GM12864 (cell line): ENCODE results near the gene OR10H1.
"Not testable (repeated sequence)": the region's sequence is repeated elsewhere in the genome, so short reads cannot be mapped to it uniquely, and the experiment has no call there.

Source experiments
- DNase-seq: peaks from one replicate; pipeline ENCODE4 v3.0.0-alpha.2; 2011; ENCODE audit warnings: low read depth
- H3K4me3 ChIP-seq: 2 replicates; pipeline ENCODE4 v1.5.1; 2011; ENCODE audit warnings: mild to moderate bottlenecking, low read depth, low read length, control low read depth
- TF ChIP-seq, protein P1 (sequence below): IDR thresholded peaks from 2 replicates; pipeline ENCODE4 v1.5.1; 2011; ENCODE audit warnings: low read depth, mild to moderate bottlenecking, moderate library complexity, low read length, control low read depth, inconsistent platforms; ENCODE audit errors: missing control alignments

The OR10H1 gene

DNA sequence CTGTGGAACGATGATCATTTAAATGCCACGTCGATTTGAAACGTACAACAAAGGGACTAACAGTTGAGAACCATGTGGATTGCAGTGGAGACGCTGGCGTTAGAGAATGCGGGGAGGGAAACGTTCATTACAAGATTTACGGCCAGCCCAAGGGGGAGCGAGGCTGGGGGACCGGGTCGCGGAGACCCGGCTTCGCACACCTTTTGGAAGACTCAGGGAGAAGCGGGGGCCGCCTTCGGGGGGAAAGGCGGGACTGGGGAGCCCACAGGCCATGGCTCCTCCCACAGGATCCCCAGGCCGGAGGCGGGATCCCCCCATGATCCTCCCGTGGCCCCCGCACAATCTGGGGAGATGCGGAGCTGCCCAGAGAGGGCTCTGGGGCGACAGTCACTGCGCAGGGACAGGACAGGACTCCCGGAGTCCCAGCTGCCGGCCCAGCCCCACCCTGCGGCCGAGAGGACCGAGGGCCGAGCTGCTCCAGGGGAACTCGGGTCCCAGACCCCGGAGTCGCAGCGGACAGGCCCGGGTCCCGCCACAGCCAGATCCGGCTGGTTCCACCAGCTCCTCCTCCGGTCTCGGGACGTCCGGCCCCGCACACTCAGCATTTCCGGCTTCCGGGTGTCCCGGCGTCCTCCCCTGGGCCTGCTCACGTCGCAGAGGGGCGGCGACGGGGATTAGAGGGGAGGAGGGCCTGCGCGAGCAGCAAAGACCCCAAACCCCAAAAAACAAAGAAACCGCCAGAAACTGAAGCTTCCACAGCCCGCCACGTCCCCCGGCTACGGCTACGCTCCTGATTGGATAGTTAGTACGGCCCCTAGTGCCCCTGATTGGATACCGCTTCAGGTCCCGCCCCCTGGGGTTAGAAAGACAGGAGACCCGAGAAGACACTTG is 21.1 kb upstream of the OR10H1 start:
- H3K4me3 ChIP-seq = peak overlapping the region; percentile 91
- TF ChIP-seq, protein P1, sequence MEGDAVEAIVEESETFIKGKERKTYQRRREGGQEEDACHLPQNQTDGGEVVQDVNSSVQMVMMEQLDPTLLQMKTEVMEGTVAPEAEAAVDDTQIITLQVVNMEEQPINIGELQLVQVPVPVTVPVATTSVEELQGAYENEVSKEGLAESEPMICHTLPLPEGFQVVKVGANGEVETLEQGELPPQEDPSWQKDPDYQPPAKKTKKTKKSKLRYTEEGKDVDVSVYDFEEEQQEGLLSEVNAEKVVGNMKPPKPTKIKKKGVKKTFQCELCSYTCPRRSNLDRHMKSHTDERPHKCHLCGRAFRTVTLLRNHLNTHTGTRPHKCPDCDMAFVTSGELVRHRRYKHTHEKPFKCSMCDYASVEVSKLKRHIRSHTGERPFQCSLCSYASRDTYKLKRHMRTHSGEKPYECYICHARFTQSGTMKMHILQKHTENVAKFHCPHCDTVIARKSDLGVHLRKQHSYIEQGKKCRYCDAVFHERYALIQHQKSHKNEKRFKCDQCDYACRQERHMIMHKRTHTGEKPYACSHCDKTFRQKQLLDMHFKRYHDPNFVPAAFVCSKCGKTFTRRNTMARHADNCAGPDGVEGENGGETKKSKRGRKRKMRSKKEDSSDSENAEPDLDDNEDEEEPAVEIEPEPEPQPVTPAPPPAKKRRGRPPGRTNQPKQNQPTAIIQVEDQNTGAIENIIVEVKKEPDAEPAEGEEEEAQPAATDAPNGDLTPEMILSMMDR = no peak
- DNase-seq = peak; percentile 93

DNA sequence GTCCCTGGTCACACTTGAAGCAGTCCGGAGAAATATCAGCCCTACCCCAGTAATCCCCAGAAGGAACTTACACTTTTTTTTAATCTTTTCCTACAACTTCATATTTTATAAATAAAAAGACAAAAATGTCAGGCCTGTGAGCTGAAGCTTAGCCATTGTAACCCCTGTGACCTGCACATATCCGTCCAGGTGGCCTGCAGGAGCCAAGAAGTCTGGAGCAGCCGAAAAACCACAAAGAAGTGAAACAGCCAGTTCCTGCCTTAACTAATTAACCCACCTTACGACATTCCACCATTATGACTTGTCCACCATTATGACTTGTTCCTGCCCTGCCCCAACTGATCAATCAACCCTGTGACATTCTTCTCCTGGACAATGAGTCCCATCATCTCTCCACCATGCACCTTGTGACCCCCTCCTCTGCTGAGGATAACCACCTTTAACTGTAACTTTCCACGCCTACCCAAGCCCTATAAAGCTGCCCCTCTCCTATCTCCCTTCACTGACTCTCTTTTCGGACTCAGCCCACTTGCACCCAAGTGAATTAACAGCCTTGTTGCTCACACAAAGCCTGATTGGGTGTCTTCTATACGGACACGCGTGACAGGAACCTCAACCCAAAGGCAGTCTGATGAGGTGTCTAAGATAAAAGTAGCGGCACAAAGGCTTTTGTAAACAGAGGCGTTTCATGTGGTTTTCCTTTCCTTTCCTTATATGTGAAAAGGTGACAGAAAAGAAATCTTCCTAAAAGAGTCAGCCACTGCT is 20.3 kb upstream of the OR10H1 start:
- DNase-seq = peak; percentile 8
- peak overlapping the region; percentile 91 for H3K4me3 ChIP-seq

DNA sequence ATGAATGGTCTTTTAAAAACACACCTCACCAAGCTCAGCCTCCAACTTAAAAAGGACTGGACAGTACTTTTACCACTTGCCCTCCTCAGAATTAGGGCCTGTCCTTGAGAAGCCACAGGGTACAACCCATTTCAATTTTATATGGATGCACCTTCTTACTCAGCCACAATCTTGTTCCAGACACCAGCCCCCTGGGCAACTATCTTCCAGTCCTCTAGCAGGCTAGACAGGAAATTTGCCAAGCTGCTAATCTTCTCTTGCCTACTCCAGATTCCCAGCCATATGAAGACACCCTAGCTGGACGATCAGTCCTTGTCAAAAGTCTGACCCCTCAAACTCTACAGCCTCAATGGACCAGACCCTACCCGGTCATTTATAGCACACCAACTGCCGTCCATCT is 18.8 kb upstream of the OR10H1 start:
- H3K4me3 ChIP-seq, DNase-seq: not testable (repeated sequence)

DNA sequence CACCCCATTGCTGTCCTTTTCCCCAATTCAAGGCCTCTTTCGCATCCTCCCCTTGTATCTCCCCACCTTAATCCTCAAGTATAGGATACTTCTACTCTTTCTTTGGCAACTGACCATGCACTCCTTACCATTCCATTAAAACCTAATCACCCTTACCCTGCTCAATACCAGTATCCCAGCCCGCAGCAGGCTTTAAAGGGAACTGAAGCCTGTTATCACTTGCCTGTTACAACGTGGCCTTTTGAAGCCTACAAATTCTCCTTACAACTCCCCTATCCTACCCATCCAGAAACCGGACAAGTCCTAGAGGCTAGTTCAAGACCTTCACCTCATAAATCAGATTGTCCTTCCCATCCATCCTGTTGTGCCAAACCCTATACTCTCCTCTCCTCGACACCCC is 16.2 kb upstream of the OR10H1 start:
- TF ChIP-seq, protein P1 = no peak
- H3K4me3 ChIP-seq = no peak overlapping the region
- DNase-seq = no peak

DNA sequence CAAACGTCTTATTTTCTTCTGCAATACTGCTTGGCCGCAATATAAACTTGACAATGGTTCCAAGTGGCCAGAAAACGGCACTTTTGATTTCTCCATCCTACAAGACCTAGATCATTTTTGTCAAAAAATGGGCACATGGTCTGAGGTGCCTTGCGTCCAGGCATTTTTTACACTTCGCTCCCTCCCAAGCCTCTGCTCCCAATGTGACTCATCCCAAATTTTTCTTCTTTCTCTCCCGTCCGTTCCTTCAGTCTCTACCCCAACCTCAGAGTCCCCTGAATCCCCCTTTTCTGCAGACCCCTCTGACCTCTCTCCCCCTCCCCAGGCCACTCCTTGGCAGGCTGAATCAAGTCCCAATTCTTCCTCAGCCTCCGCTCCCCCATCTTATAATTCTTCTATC is 14.3 kb upstream of the OR10H1 start:
- no peak overlapping the region for H3K4me3 ChIP-seq
- DNase-seq = no peak
- TF ChIP-seq, protein P1 = no peak

DNA sequence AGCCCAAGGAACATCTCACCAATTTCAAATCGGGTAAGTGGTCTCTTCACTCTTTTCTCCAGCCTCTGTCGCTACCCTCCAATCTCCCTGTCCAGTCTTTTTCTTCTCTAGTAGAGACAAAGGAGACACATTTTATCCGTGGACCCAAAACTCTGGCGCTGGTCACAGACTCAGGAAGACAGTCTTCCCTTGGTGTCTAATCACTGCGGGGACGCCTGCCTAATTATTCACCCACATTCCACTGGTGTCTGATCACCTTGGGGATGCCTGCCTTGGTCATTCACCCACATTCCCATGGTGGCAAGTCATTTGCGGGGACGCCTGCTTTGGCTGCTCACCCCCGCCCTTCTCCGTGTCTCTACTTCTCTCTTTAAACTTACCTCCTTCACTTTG is 13.8 kb upstream of the OR10H1 start:
- TF ChIP-seq, protein P1 = no peak
- no peak overlapping the region for H3K4me3 ChIP-seq

DNA sequence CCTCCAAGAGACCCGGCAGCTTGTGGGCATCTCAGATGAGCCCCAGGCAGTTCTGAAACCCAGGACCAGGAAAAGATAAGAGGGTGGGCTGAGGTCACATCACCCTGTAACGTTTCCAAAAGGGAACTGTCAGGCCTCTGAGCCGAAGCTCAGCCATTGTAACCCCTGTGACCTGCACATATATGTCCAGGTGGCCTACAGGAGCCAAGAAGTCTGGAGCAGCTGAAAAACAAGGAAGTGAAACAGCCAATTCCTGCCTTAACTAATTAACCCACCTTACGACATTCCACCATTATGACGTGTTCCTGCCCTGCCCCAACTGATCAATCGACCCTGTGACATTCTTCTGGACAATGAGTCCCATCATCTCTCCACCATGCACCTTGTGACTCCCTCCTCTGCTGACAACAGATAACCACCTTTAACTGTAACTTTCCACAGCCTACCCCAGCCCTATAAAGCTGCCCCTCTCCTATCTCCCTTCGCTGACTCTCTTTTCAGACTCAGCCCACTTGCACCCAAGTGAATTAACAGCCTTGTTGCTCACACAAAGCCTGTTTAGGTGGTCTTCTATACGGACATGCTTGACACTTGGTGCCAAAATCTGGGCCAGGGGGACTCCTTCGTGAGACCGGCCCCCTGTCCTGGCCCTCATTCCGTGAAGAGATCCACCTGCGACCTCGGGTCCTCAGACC is 13.3 kb upstream of the OR10H1 start:
- H3K4me3 ChIP-seq, DNase-seq: not testable (repeated sequence)

More for the DNA sequence above, 13.8 kb upstream of the OR10H1 start:
- no peak for DNase-seq

DNA sequence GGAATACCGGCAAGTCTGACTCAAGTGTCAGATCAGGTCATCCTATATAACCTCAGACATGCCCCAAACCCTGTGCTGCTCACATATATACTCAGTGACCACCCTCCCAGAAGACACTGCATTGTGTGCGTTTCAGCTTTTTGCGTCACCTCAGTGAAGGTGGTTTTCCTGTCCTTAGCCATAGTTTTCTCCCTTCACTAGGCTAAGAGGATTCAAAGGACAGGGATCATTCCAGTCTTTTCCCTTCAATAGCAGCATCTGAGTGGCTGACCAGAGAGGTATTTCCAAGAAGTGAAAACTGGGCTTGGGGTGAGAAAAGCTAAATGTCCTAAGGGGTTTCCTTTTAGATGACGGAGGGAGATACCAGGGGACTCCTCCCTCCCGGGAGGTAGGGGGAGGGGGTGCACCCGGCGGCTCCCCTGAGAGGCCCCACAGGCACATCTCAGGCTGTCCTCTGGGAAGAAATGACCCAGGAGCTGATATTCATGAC is 12.7 kb upstream of the OR10H1 start:
- no peak overlapping the region for H3K4me3 ChIP-seq
- no peak for DNase-seq
- TF ChIP-seq, protein P1 = no peak
